IMR-90 (cell line): ENCODE data around the gene CCT7. TPM values are rescaled to one million over a fixed set of nuclear protein-coding genes. Genes with fewer than 3 reads are reported as not detected.

Experiments used
- ATAC-seq: fragments of 200-7000 bp; cut with Tn5 transposase; 2 replicates; pipeline ENCODE4 v1.9.1; 2020; ENCODE audit warnings: low read depth, mild to moderate bottlenecking, moderate library complexity
- BruUV-seq: library from RNA; stranded (reverse); fragments of 400-500 nt; replicated peaks from 2 replicates; lab custom pipeline; 2021; lab: Mats Ljungman, UMichigan
- CTCF ChIA-PET: fragments of 300-600 bp; formaldehyde crosslinking; extraction: SDS; loops from one replicate; lab custom pipeline; 2021; ENCODE audit warnings: antibody characterized with exemption; lab: Yijun Ruan, JAX
- POLR2A ChIA-PET: fragments of 300-600 bp; sonication (Branson Sonifier 250); formaldehyde crosslinking; loops from one replicate; lab custom pipeline; 2022; ENCODE audit warnings: antibody characterized with exemption; ENCODE audit not compliant: unreplicated experiment; lab: Charles Lee
- DNase-seq: peaks from one replicate; pipeline ENCODE4 v3.0.0; 2013
- H2AFZ ChIP-seq: replicated peaks from 2 replicates; pipeline ENCODE3; 2013; ENCODE audit warnings: low read length, mild to moderate bottlenecking; ENCODE audit not compliant: poor library complexity
- H2AK5ac ChIP-seq: 2 replicates; pipeline ENCODE4 v1.6.1; 2013; ENCODE audit warnings: low read depth, low read length, inconsistent platforms
- H2AK9ac ChIP-seq: replicated peaks from 2 replicates; pipeline ENCODE3; 2013; ENCODE audit warnings: mild to moderate bottlenecking, low read depth, low read length, moderate library complexity; ENCODE audit not compliant: poor library complexity
- H2BK120ac ChIP-seq: 2 replicates; pipeline ENCODE4 v1.6.1; 2013; ENCODE audit warnings: low read depth, low read length, inconsistent platforms
- H2BK15ac ChIP-seq: 3 replicates; pipeline ENCODE4 v1.6.1; 2013; ENCODE audit warnings: low read depth, low read length, inconsistent platforms
- H2BK20ac ChIP-seq: 2 replicates; pipeline ENCODE4 v1.6.1; 2013; ENCODE audit warnings: low read depth, mild to moderate bottlenecking, inconsistent platforms, low read length, moderate library complexity
- H2BK5ac ChIP-seq: 2 replicates; pipeline ENCODE4 v1.6.1; 2013; ENCODE audit warnings: mild to moderate bottlenecking, low read depth, low read length, inconsistent platforms; ENCODE audit not compliant: poor library complexity, severe bottlenecking
- H3K14ac ChIP-seq: replicated peaks from 2 replicates; pipeline ENCODE4 v1.6.1; 2013; ENCODE audit warnings: low read depth, low read length, inconsistent platforms
- H3K18ac ChIP-seq: 2 replicates; pipeline ENCODE4 v1.6.1; 2013; ENCODE audit warnings: low read depth, low read length, control low read depth
- H3K23ac ChIP-seq: 2 replicates; pipeline ENCODE4 v1.6.1; 2013; ENCODE audit warnings: low read depth, low read length, inconsistent platforms
- H3K27ac ChIP-seq: 2 replicates; pipeline ENCODE4 v1.5.1; 2013; ENCODE audit warnings: mild to moderate bottlenecking, control low read depth, low read length; ENCODE audit not compliant: insufficient read depth
- H3K27me3 ChIP-seq: 2 replicates; pipeline ENCODE4 v1.6.1; 2013; ENCODE audit warnings: low read length; ENCODE audit not compliant: control insufficient read depth, insufficient read depth
- H3K36me3 ChIP-seq: 2 replicates; pipeline ENCODE4 v1.6.1; 2013; ENCODE audit warnings: low read length, mixed read lengths; ENCODE audit not compliant: control insufficient read depth, insufficient read depth
- H3K4ac ChIP-seq: 2 replicates; pipeline ENCODE4 v1.6.1; 2013; ENCODE audit warnings: low read depth, low read length, inconsistent platforms
- H3K4me1 ChIP-seq: 2 replicates; pipeline ENCODE4 v1.6.1; 2013; ENCODE audit warnings: low read length, mixed read lengths; ENCODE audit not compliant: control insufficient read depth, insufficient read depth
- H3K4me2 ChIP-seq: 2 replicates; pipeline ENCODE4 v1.6.1; 2013; ENCODE audit warnings: low read depth, mild to moderate bottlenecking, control low read depth, low read length, moderate library complexity
- H3K4me3 ChIP-seq: 2 replicates; pipeline ENCODE4 v1.5.1; 2013; ENCODE audit warnings: low read depth, mild to moderate bottlenecking, control low read depth, low read length, moderate library complexity; ENCODE audit not compliant: insufficient read depth
- H3K56ac ChIP-seq: 2 replicates; pipeline ENCODE4 v1.6.1; 2013; ENCODE audit warnings: low read length, inconsistent platforms; ENCODE audit not compliant: insufficient read depth; ENCODE audit errors: extremely low read depth
- H3K79me1 ChIP-seq, 2 experiments: 2 replicates each; pipeline ENCODE4 v1.6.1; 2013; ENCODE audit warnings: low read length in 2 of 2, inconsistent platforms in 1 of 2, low read depth in 1 of 2
- H3K9ac ChIP-seq: 2 replicates; pipeline ENCODE4 v1.6.1; 2013; ENCODE audit warnings: low read depth, low read length, control low read depth
- H3K9me1 ChIP-seq: 2 replicates; pipeline ENCODE4 v1.6.1; 2013; ENCODE audit warnings: low read length, inconsistent platforms; ENCODE audit not compliant: insufficient read depth
- H3K9me3 ChIP-seq: 2 replicates; pipeline ENCODE4 v1.6.1; 2013; ENCODE audit warnings: low read length; ENCODE audit not compliant: control insufficient read depth, insufficient read depth
- H4K20me1 ChIP-seq: 2 replicates; pipeline ENCODE4 v1.6.1; 2013; ENCODE audit warnings: low read length, inconsistent platforms; ENCODE audit not compliant: insufficient read depth
- H4K5ac ChIP-seq: 2 replicates; pipeline ENCODE4 v1.6.1; 2013; ENCODE audit warnings: mild to moderate bottlenecking, low read depth, low read length, control low read depth
- H4K8ac ChIP-seq, 2 experiments: 2 replicates each; pipeline ENCODE4 v1.6.1; 2013; ENCODE audit warnings: low read depth in 2 of 2, low read length in 2 of 2, control low read depth in 1 of 2, inconsistent platforms in 1 of 2
- H4K91ac ChIP-seq: 2 replicates; pipeline ENCODE4 v1.6.1; 2013; ENCODE audit warnings: low read depth, low read length, inconsistent platforms; ENCODE audit not compliant: insufficient read depth
- BHLHE40 ChIP-seq: fragments of 150-350 bp; IDR thresholded peaks from 2 replicates; pipeline ENCODE4 v1.6.1; 2016; ENCODE audit warnings: mild to moderate bottlenecking, low read depth, low read length
- CEBPB ChIP-seq: IDR thresholded peaks from 2 replicates; pipeline ENCODE4 v1.6.1; 2012; ENCODE audit warnings: low read depth, low read length, improper control_type of control experiment
- CHD1 ChIP-seq: IDR thresholded peaks from 2 replicates; pipeline ENCODE4 v1.6.1; 2012; ENCODE audit warnings: low read depth, low read length, improper control_type of control experiment
- CTCF ChIP-seq: conservative IDR thresholded peaks from 2 replicates; pipeline ENCODE4 v1.5.1; 2012; ENCODE audit warnings: mild to moderate bottlenecking, low read depth, low read length, improper control_type of control experiment
- ELK1 ChIP-seq: fragments of 150-350 bp; IDR thresholded peaks from 2 replicates; pipeline ENCODE4 v1.6.1; 2016; ENCODE audit warnings: low read depth, mild to moderate bottlenecking, low read length, moderate library complexity, borderline replicate concordance
- FOS ChIP-seq: fragments of 150-350 bp; IDR thresholded peaks from 2 replicates; pipeline ENCODE4 v1.6.1; 2016; ENCODE audit warnings: low read depth, low read length
- MAFK ChIP-seq: IDR thresholded peaks from 2 replicates; pipeline ENCODE4 v1.6.1; 2012; ENCODE audit warnings: low read depth, low read length, improper control_type of control experiment
- MAZ ChIP-seq: IDR thresholded peaks from 2 replicates; pipeline ENCODE4 v1.6.1; 2012; ENCODE audit warnings: low read depth, mild to moderate bottlenecking, low read length, improper control_type of control experiment, moderate library complexity, borderline replicate concordance
- MXI1 ChIP-seq: IDR thresholded peaks from 2 replicates; pipeline ENCODE4 v1.6.1; 2012; ENCODE audit warnings: low read depth, mild to moderate bottlenecking, low read length, moderate library complexity, borderline replicate concordance
- NFE2L2 ChIP-seq: fragments of 150-350 bp; IDR thresholded peaks from 2 replicates; pipeline ENCODE4 v1.6.1; 2016; ENCODE audit warnings: low read depth, mild to moderate bottlenecking, low read length
- POLR2A ChIP-seq: IDR thresholded peaks from 2 replicates; pipeline ENCODE4 v1.6.1; 2012; ENCODE audit warnings: mild to moderate bottlenecking, low read depth, low read length
- RAD21 ChIP-seq: IDR thresholded peaks from 2 replicates; pipeline ENCODE4 v1.6.1; 2012; ENCODE audit warnings: low read length, improper control_type of control experiment
- RCOR1 ChIP-seq: IDR thresholded peaks from 2 replicates; pipeline ENCODE4 v1.6.1; 2012; ENCODE audit warnings: mild to moderate bottlenecking, low read length, improper control_type of control experiment; ENCODE audit not compliant: insufficient replicate concordance
- RFX5 ChIP-seq: IDR thresholded peaks from 2 replicates; pipeline ENCODE4 v1.8.0; 2012; ENCODE audit warnings: low read depth, mild to moderate bottlenecking, low read length, moderate library complexity
- SMC3 ChIP-seq: fragments of 150-350 bp; IDR thresholded peaks from 2 replicates; pipeline ENCODE4 v1.6.1; 2016; ENCODE audit warnings: low read depth, mild to moderate bottlenecking, antibody characterized with exemption, low read length, moderate library complexity
- USF2 ChIP-seq: fragments of 150-350 bp; IDR thresholded peaks from 2 replicates; pipeline ENCODE4 v1.6.1; 2017; ENCODE audit warnings: mild to moderate bottlenecking, antibody characterized with exemption, low read length, low read depth
- WGBS, 2 experiments: methylation state at CpG; one replicate each; pipeline versions ENCODE4 v1.1.5 to v1.1.7; 2013; ENCODE audit warnings: missing lambda C conversion rate in 2 of 2; ENCODE audit not compliant: insufficient read length in 1 of 2; ENCODE audit errors: extremely low coverage in 2 of 2; 5-methylcytosine and 5-hydroxymethylcytosine counted together
- dilution Hi-C: fragments of 300-500 bp; cut with HindIII; formaldehyde crosslinking; loops from one replicate; pipeline ENCODE4 v1.14.3; 2018; ENCODE audit warnings: low sequenced_read_pairs; ENCODE audit not compliant: unreplicated experiment
- in situ Hi-C: fragments of 300-500 bp; cut with MboI; formaldehyde crosslinking; loops from 3 replicates; pipeline ENCODE4 v1.14.3; 2019; ENCODE audit warnings: low sequenced_read_pairs, inconsistent platforms, mixed read lengths
- intact Hi-C: fragments of 100-400 bp; cut with micrococcal nuclease; formaldehyde crosslinking; loops from 2 replicates; pipeline ENCODE4 v1.10.0; 2022
- polyA plus RNA-seq, 3 experiments: library from polyadenylated mRNA; depleted of rRNA; stranded (reverse); fragments of >200 nt; gene quantifications; 2 replicates each; pipeline ENCODE4 v1.2.3, GENCODE V29; 2012; ENCODE audit warnings: low replicate concordance in 1 of 3
- total RNA-seq: library from RNA; depleted of rRNA; stranded (reverse); fragments of >200 nt; gene quantifications from 2 replicates; pipeline ENCODE4 v1.2.3, GENCODE V29; 2012

Gene CCT7
- total and polyA plus RNA-seq, 2 of the 4 experiments (the other 2 are of a cell fraction): 321 to 575 TPM

GRCh38 chr2:73205611-73206010, 28.5 kb upstream of the CCT7 start:
- dilution Hi-C loops: no loop called here
- no peaks in the 10 kb centered on the region for H3K9me1 ChIP-seq
- H2BK5ac ChIP-seq: no peak overlapping the region
- H4K91ac ChIP-seq: no peak overlapping the region
- ChIA-PET CTCF (no interaction called here), POLR2A (no interaction called here)
- no CpG with 5 or more reads among the region's 6 CpGs for WGBS, 2 experiments
- no peaks in the 10 kb centered on the region for H3K9me3 ChIP-seq
- ATAC-seq (no peak), DNase-seq (no peak)
- intact Hi-C loops: no loop called here
- TF ChIP-seq CEBPB (no peak), CHD1 (no peak), RAD21 (no peak), FOS (no peak), USF2 (no peak), MAZ (no peak), NFE2L2 (no peak), RFX5 (no peak), SMC3 (no peak), CTCF (no peak), RCOR1 (no peak), MXI1 (no peak), ELK1 (no peak), BHLHE40 (no peak), MAFK (no peak), POLR2A (no peak)
- no peak overlapping the region for H4K8ac ChIP-seq
- no peak overlapping the region for H3K18ac ChIP-seq
- H2BK120ac ChIP-seq: no peak overlapping the region
- H2AK5ac ChIP-seq: no peak overlapping the region
- H3K79me1 ChIP-seq: no peaks in the 10 kb centered on the region
- H3K14ac ChIP-seq: no peak overlapping the region
- H3K9ac ChIP-seq: no peak overlapping the region
- in situ Hi-C loops: no loop called here
- no peaks in the 10 kb centered on the region for H3K36me3 ChIP-seq
- no peak overlapping the region for H3K27ac ChIP-seq
- H3K4ac ChIP-seq: no peak overlapping the region
- H3K4me2 ChIP-seq: no peak overlapping the region
- no peak overlapping the region for H3K4me3 ChIP-seq
- H3K27me3 ChIP-seq: peaks cover 59% of the 10 kb centered on the region
- H2BK20ac ChIP-seq: no peak overlapping the region
- H4K20me1 ChIP-seq: no peaks in the 10 kb centered on the region
- no peak overlapping the region for H2BK15ac ChIP-seq
- peaks cover 2% of the 10 kb centered on the region; the same call in 1 of the 2 replicates for H3K4me1 ChIP-seq
- no TSS peak for BruUV-seq
- no peak overlapping the region for H2AK9ac ChIP-seq
- H3K56ac ChIP-seq: no peak overlapping the region
- H3K23ac ChIP-seq: no peak overlapping the region
- H4K5ac ChIP-seq: no peak overlapping the region
- no peak overlapping the region for H2AFZ ChIP-seq
